HuH-7 (cell line): ENCODE results near the gene ARMS2.

ENCODE experiments used
- DNase-seq: peaks from one replicate; pipeline ENCODE4 v3.0.0; 2011; ENCODE audit warnings: low spot score

ARMS2 gene

GRCh38 chr10:122454603-122455080, at the start of gene ARMS2:
TSS of gene ARMS2 (plus strand) at chr10:122454653. CDS start at chr10:122454728, 75 bp downstream.
- no peak for DNase-seq

- DNase-seq = no peak
These were observed 46.9 kb upstream of the ARMS2 start for GRCh38 chr10:122407375-122408125.

GRCh38 chr10:122413327-122413726, 41.1 kb upstream of the ARMS2 start:
- no peak for DNase-seq

- DNase-seq = no peak
These were observed 36.8 kb upstream of the ARMS2 start for GRCh38 chr10:122417667-122418066.

GRCh38 chr10:122419016-122419415, 35.4 kb upstream of the ARMS2 start:
- DNase-seq = no peak

GRCh38 chr10:122419876-122420623, 34.4 kb upstream of the ARMS2 start:
- no peak for DNase-seq

- no peak for DNase-seq
These were observed 33.8 kb upstream of the ARMS2 start for GRCh38 chr10:122420624-122421007.

GRCh38 chr10:122421054-122421625, 33.3 kb upstream of the ARMS2 start:
- DNase-seq = no peak

- no peak for DNase-seq
These were observed 32.7 kb upstream of the ARMS2 start for GRCh38 chr10:122421742-122422141.

- no peak for DNase-seq
These were observed 32.0 kb upstream of the ARMS2 start for GRCh38 chr10:122422266-122422989.

- no peak for DNase-seq
These were observed 30.4 kb upstream of the ARMS2 start for GRCh38 chr10:122424059-122424458.

GRCh38 chr10:122426829-122427228, 27.6 kb upstream of the ARMS2 start:
- DNase-seq = no peak

GRCh38 chr10:122427280-122427679, 27.2 kb upstream of the ARMS2 start:
- DNase-seq = no peak

- no peak for DNase-seq
These were observed 19.1 kb upstream of the ARMS2 start for GRCh38 chr10:122435212-122435827.

- DNase-seq = no peak
These were observed 12.5 kb upstream of the ARMS2 start for GRCh38 chr10:122441961-122442360.

GRCh38 chr10:122445469-122445868, 9.0 kb upstream of the ARMS2 start:
- DNase-seq = no peak

- no peak for DNase-seq
These were observed 8.5 kb upstream of the ARMS2 start for GRCh38 chr10:122445904-122446303.

- peak; percentile 56 for DNase-seq
These were observed 7.6 kb upstream of the ARMS2 start for GRCh38 chr10:122446668-122447423.

GRCh38 chr10:122448600-122448999, 5.9 kb upstream of the ARMS2 start:
- no peak for DNase-seq

- DNase-seq = no peak
These were observed 5.3 kb upstream of the ARMS2 start for GRCh38 chr10:122449153-122449552.

GRCh38 chr10:122450353-122450990, 4.0 kb upstream of the ARMS2 start:
- no peak for DNase-seq
